Right forelimb (tissue), 1 donor: Measurements from ENCODE around the gene STON1.

Experiments
- DNase-seq: peaks from one replicate; pipeline ENCODE4 v3.0.0-alpha.2; 2018

Gene STON1

DNA sequence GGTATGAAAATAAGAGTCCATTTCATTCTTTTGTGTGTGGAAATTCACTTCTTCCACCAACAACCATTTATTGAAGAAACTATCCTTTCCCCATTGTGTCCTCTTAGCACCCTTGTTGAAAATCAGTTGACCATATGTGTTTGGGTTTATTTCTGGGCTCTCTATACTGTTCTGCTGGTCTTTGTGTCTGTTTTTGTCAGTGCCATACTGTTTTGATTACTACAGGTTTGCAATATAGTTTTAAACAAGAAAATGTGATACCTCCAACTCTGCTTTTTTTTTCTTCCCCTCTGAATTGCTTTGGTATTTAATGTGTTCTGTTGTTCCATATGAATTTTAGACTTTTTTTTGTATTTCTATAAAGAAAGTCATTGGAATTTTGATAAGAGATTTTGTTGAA is 96.1 kb downstream of the STON1 start:
- no peak for DNase-seq

- DNase-seq: no peak
Observed at GRCh38 chr2:48633143-48633542, 103.2 kb downstream of the STON1 start.

- DNase-seq: no peak
Observed at GRCh38 chr2:48635786-48636185, 105.8 kb downstream of the STON1 start.

DNA sequence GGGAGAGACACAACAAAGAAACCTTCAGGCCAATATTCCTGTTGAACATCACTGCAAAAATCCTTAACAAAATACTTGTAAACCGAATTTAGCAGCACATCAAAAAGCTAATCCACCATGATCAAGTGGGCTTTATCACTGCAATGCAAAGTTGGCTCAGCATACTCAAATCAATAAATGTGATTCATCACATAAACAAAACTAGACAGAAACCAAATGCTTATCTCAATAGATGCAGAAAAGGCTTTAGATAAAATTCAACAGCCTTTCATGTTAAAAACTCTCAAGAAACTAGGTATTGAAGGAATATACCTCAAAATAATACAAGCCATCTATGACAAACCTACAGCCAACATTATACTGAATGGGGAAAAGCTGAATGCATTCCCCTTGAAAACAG is 108.3 kb downstream of the STON1 start:
- no peak for DNase-seq
